ENCODE data around the gene C1QTNF6.

The C1QTNF6 gene

GRCh38 chr22:37156686-37157435 lies 31.2 kb downstream of the C1QTNF6 start:
- H3K27me3 Mint-ChIP-seq, result peaks cover 3% of the 10 kb centered on the region
- peaks cover 5% of the 10 kb centered on the region for H3K9me3 Mint-ChIP-seq
- no peak for DNase-seq
- no peak overlapping the region for H3K27ac Mint-ChIP-seq
- H3K36me3 Mint-ChIP-seq, result peaks cover 2% of the 10 kb centered on the region
- no peak overlapping the region for H3K4me3 Mint-ChIP-seq
- CTCF ChIA-PET, result interaction anchor here (0.7 to 1.2 kb wide), 4 partner anchors 8 to 30 kb away, joined by 3 to 4 read pairs (median 3); no protein-coding TSS in a partner anchor
- H3K4me1 Mint-ChIP-seq, result peaks cover 48% of the 10 kb centered on the region

GRCh38 chr22:37155971-37156370 lies 32.1 kb downstream of the C1QTNF6 start:
- Mint-ChIP-seq H3K27ac (no peak overlapping the region), H3K4me1 (peaks cover 45% of the 10 kb centered on the region), H3K27me3 (peaks cover 3% of the 10 kb centered on the region), H3K9me3 (peaks cover 3% of the 10 kb centered on the region), H3K36me3 (peaks cover 2% of the 10 kb centered on the region), H3K4me3 (no peak overlapping the region)
- CTCF ChIA-PET, result interaction anchor here (1.2 kb wide), 2 partner anchors 10 to 29 kb away, joined by 3 to 4 read pairs; no protein-coding TSS in a partner anchor
- DNase-seq, result no peak

DNA sequence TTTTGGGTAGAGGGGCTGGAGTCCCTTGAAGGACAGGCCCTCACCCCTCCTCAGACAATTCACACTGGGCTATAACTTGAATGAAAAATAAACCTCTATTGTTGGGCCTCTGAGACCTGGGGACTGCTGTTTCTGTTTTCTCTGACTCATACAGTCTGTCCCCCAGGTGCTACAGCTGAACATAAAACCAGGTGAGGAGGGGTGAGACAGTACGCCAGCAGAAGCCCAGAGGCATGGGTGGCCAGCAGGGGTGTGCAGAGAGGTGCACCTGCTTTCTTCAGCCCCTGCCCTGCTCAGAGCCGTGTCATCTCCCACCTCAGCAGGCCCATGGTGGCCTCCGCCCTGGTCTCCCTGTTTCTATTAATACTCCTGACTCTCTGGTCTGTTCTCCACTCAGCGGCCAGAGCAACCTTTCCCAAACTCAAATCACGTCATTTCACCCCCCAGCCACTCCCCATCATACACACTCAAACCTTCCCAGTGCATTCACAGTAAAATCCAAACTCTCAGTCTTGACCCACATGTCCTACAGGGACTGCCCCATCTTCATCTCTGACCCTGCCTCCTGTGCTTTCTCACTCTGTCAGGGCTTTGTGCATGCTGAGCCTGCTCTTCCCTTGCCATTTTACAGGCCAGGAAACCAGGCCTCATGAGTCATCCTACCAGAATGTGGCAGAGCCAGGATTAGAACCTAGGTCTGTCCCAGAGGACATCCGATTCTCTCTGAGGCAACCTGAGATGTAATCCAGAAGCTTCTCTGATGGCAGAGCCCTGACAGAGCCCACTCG lies 32.9 kb downstream of the C1QTNF6 start:
- CTCF ChIA-PET, result no interaction called here

GRCh38 chr22:37153901-37154300 lies 34.1 kb downstream of the C1QTNF6 start:
- H3K4me1 Mint-ChIP-seq, result peaks cover 47% of the 10 kb centered on the region
- H3K27me3 Mint-ChIP-seq, result no peaks in the 10 kb centered on the region
- CTCF ChIA-PET, result no interaction called here
- H3K27ac Mint-ChIP-seq, result no peak overlapping the region
- H3K4me3 Mint-ChIP-seq, result no peak overlapping the region
- DNase-seq, result no peak
- peaks cover 10% of the 10 kb centered on the region for H3K36me3 Mint-ChIP-seq
- peaks cover 8% of the 10 kb centered on the region for H3K9me3 Mint-ChIP-seq

More for the DNA sequence above, 32.9 kb downstream of the C1QTNF6 start:
- H3K27me3 Mint-ChIP-seq, result peaks cover 3% of the 10 kb centered on the region
- peaks cover 6% of the 10 kb centered on the region for H3K36me3 Mint-ChIP-seq
- H3K9me3 Mint-ChIP-seq, result peaks cover 8% of the 10 kb centered on the region
- no peak for DNase-seq
- no peak overlapping the region for H3K4me3 Mint-ChIP-seq
- no peak overlapping the region for H3K27ac Mint-ChIP-seq
- H3K4me1 Mint-ChIP-seq, result peaks cover 50% of the 10 kb centered on the region

DNA sequence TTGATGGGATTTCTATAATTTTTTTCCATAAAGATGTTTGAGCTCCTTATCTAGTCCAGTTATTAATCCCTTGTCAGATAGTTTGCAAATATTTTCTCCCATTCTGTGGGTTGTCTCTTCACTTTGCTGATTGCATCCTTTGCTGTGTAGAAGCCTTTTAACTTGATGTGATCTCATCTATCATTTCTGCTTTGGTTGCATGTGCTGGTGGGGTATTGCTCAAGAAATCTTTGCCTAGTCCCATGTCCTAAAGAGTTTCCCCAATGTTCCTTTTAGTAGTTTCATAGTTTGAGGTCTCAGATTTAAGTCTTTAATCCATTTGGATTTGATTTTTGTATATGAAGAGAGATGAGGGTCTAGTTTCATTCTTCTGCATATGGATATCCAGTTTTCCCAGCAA lies 36.6 kb downstream of the C1QTNF6 start:
- H3K9me3 Mint-ChIP-seq, result peaks cover 8% of the 10 kb centered on the region
- H3K4me3 Mint-ChIP-seq, result no peak overlapping the region
- H3K27ac Mint-ChIP-seq, result no peak overlapping the region
- H3K27me3 Mint-ChIP-seq, result no peaks in the 10 kb centered on the region
- CTCF ChIA-PET, result interaction anchor here (4.8 to 8.9 kb wide), 2 partner anchors 12 to 27 kb away, joined by 56 to 103 read pairs; no protein-coding TSS in a partner anchor
- H3K4me1 Mint-ChIP-seq, result peaks cover 57% of the 10 kb centered on the region
- peaks cover 26% of the 10 kb centered on the region for H3K36me3 Mint-ChIP-seq
- no peak for DNase-seq

DNA sequence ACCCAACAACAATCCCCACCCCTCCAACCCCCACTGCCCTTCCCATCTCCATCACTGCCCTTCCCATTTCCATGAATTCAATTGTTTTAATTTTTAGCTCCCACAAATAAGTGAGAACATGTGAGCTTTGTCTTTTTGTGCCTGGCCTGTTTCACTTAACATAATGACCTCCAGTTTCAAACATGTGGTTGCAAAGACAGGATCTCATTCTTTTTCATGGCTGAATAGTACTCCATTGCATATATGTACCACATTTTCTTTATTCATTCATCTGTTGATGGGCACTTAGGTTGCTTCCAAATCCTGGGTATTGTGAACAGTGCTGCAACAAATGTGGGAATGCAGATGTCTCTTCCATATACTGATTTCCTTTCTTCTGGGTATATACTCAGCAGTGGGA lies 37.3 kb downstream of the C1QTNF6 start:
- Mint-ChIP-seq H3K27me3 (no peaks in the 10 kb centered on the region), H3K36me3 (peaks cover 33% of the 10 kb centered on the region), H3K27ac (peak overlapping the region; percentile 80), H3K9me3 (peaks cover 8% of the 10 kb centered on the region), H3K4me3 (peak overlapping the region; percentile 52), H3K4me1 (peaks cover 59% of the 10 kb centered on the region)
- CTCF ChIA-PET, result interaction anchor here (1.2 to 8.9 kb wide), 5 partner anchors 13 to 150 kb away, joined by 3 to 103 read pairs (median 19); no protein-coding TSS in a partner anchor
- DNase-seq, result no peak

DNA sequence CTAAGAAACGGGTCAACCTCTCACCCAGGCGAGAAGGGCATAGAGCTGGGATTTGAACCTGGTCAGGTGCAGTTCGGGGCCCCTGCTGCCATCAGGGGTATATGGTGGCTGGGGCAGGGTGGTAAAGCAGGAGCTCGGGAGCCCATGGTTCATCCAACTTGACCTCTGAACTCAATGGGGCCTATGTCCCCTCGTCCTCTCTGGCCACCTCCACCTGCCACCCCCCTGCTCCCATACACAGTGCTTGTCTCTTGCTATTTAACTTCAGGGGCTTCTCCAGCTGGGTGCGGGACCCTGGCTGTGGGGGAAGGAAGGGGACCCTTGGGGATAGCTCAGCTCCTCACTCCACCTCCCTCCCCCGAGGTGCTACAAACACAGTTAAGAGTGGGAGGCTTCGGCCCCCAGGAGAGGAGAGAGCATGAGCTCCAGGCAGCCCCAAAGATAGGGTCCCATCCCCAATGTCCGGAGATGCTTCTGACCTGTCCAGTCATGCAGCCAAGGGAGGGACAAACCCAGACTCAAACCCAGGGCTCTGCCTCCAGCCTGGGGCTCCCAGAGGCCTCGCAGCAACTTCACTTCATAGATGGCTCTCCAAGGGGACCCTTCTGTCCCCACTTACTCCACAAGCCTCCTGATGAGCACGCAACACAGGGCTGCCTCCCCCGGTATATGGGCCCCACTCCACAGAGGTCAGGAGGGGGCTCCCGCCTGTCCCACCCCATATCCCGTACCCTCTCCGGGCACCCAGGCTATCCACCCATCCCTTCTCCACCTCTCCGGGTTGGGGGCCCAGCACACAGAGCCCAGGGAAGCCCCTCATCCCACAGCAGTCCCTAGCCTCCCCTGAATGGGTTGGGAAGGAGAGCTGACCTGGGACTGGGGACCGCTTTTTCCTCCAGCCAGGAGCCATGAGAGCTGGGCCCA lies 39.0 kb downstream of the C1QTNF6 start:
- H3K4me1 Mint-ChIP-seq, result peaks cover 64% of the 10 kb centered on the region
- peak overlapping the region; percentile 93 for H3K27ac Mint-ChIP-seq
- H3K27me3 Mint-ChIP-seq, result no peaks in the 10 kb centered on the region
- CTCF ChIA-PET, result interaction anchor here (0.7 to 8.9 kb wide), 13 partner anchors 9 to 103 kb away, joined by 3 to 103 read pairs (median 7); no protein-coding TSS in a partner anchor
- peaks cover 8% of the 10 kb centered on the region for H3K9me3 Mint-ChIP-seq
- H3K36me3 Mint-ChIP-seq, result peaks cover 38% of the 10 kb centered on the region
- no peak for DNase-seq
- peak overlapping the region; percentile 88 for H3K4me3 Mint-ChIP-seq

DNA sequence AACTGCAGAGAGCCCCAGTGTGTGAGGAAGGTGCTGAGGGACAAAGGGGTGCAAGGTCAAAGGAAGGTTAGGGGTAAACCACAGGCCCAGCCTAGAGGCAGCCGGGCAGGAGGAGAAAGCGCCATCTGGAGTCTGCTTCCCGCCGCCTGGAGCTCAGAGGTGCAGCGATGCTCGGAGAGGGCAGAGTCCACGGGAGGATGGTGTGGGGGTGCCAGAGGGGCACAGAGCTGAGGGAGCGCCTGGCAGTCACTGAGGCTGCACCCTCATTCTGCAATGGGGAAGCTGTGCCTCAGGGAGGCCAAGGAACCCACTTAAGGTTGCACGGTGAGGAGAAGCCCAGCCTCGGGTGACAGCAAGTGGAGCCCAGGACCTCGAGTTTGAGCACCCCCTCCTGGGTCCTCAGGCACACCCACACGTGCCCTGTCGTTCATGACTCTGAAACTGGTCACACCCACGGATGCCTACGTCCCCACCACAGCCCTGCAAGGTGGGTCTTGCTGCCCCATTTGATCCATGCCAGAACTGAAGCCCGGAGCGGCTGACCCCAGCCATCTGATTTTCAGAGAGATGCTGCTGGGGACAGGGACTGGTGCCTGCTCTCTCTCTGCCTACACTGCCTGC lies 39.9 kb downstream of the C1QTNF6 start:
- Mint-ChIP-seq H3K9me3 (peaks cover 8% of the 10 kb centered on the region), H3K4me1 (peaks cover 70% of the 10 kb centered on the region), H3K36me3 (peaks cover 47% of the 10 kb centered on the region), H3K27me3 (no peaks in the 10 kb centered on the region), H3K27ac (peak overlapping the region; percentile 93), H3K4me3 (peak overlapping the region; percentile 88)
- CTCF ChIA-PET, result interaction anchor here (1.2 to 8.9 kb wide), 13 partner anchors 10 to 142 kb away, joined by 3 to 103 read pairs (median 6); no protein-coding TSS in a partner anchor
- peak; percentile 58 for DNase-seq

DNA sequence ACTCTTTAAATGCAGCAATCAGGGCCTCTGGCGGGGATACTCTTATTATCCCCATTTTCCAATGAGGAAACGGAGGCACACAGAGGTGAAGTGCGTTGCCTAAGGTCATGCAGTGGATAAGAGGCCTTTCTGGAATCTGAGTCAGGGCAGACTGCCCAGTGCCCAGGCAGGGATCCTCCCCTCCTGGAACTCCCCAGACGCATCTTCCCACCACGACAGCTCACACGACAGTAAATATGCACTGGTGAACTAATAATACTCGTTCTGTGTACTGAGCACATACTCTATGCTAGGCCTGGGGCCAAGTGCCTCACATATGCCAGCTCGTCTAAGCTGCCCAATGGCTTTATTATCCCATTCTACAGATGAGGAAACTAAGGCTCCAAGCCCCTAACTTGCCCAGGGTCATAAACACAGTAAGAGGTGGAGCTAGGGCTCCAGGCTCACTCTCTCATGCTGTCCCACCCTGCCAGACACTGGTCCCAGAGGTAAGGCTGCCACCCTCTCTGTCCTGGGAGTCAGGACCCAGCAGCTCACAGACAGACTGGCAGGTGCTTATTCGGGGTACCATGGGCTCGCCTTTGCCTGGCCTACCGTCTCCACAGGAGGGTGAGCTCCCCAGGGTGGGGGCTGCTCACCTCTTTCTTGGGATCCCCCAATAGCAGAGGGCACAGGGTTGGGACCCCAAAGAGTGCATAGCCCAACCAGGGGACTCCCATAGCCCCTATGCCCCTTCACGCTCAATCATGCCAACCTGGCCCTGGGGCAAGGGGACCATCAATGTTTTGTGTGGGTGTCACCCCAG lies 40.7 kb downstream of the C1QTNF6 start:
- peaks cover 74% of the 10 kb centered on the region for H3K4me1 Mint-ChIP-seq
- H3K4me3 Mint-ChIP-seq, result peak overlapping the region; percentile 88
- no peaks in the 10 kb centered on the region for H3K27me3 Mint-ChIP-seq
- CTCF ChIA-PET, result interaction anchor here (0.6 to 8.9 kb wide), 13 partner anchors 10 to 143 kb away, joined by 3 to 103 read pairs (median 4); no protein-coding TSS in a partner anchor
- DNase-seq, result no peak
- H3K27ac Mint-ChIP-seq, result peak overlapping the region; percentile 93
- peaks cover 53% of the 10 kb centered on the region for H3K36me3 Mint-ChIP-seq
- peaks cover 8% of the 10 kb centered on the region for H3K9me3 Mint-ChIP-seq

GRCh38 chr22:37146507-37147180 lies 41.4 kb downstream of the C1QTNF6 start:
- Mint-ChIP-seq H3K27ac (peak overlapping the region; percentile 67), H3K9me3 (peaks cover 8% of the 10 kb centered on the region), H3K4me1 (peaks cover 74% of the 10 kb centered on the region), H3K36me3 (peaks cover 56% of the 10 kb centered on the region), H3K27me3 (no peaks in the 10 kb centered on the region), H3K4me3 (peak overlapping the region; percentile 88)
- no peak for DNase-seq
- CTCF ChIA-PET, result interaction anchor here (0.7 to 8.9 kb wide), 5 partner anchors 22 to 100 kb away, joined by 3 to 103 read pairs (median 6); no protein-coding TSS in a partner anchor

DNA sequence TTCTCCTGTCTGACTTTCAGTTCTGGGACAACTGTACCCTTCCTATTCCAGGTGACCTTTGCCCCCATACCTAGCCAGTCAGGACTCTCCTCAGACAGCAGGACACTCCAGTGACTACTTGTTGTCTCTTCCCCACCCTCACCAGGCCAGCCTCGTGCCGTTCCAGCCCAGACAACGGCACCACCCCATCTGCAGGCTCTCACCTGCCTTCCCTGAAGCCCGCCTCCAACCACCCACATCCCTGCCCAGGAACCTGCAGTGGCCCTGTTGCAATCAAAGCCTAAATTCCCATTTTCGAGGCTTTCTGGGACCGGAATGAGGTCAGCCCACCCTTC lies 42.0 kb downstream of the C1QTNF6 start:
- Mint-ChIP-seq H3K9me3 (peaks cover 5% of the 10 kb centered on the region), H3K4me3 (peak overlapping the region; percentile 88), H3K4me1 (peaks cover 68% of the 10 kb centered on the region), H3K27ac (no peak overlapping the region), H3K36me3 (peaks cover 56% of the 10 kb centered on the region), H3K27me3 (no peaks in the 10 kb centered on the region)
- DNase-seq, result no peak
- CTCF ChIA-PET, result interaction anchor here (1.1 to 8.9 kb wide), 2 partner anchors 14 to 21 kb away, joined by 3 to 103 read pairs; no protein-coding TSS in a partner anchor

Data from activated naive CD4-positive, alpha-beta T cell treated with anti-CD3 and anti-CD28 coated beads, Interleukin-2, amount 10 ng/mL, durations not matched to agents 7 days and 5 days (primary cell).